Stimulated activated CD4-positive, alpha-beta T cell treated with anti-CD3 and anti-CD28 coated beads, TNF-alpha, amount 100 ng/mL, for 1 hour (primary cell): ENCODE data around the gene DDX3X.

Experiments
- DNase-seq, 3 donors: peaks; one replicate each; pipeline ENCODE4 v3.0.0-alpha.2; 2020; ENCODE audit warnings: low read depth in 3 of 3, low spot score in 1 of 3

The DDX3X gene

DNA sequence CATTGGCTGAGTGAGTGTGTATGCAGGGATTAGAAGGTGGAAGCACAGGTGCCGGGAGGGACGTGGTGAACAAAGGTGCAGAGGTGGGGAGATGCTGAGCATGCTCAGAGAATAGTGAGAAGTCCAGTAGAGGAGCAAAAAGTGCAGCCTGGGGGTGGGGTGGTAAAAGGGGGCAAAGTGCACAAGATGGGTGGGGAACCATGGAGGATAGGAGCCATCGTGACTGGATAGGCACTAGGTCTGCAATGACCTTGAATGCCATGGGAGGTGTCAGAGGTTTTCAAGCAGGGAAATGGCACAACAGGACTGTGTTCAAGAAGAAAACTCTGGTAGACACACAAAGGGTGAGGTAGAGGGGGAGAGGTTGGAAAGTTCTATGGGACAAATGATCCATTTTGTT is 6.6 kb upstream of the DDX3X start:
- no peak for DNase-seq

DNA sequence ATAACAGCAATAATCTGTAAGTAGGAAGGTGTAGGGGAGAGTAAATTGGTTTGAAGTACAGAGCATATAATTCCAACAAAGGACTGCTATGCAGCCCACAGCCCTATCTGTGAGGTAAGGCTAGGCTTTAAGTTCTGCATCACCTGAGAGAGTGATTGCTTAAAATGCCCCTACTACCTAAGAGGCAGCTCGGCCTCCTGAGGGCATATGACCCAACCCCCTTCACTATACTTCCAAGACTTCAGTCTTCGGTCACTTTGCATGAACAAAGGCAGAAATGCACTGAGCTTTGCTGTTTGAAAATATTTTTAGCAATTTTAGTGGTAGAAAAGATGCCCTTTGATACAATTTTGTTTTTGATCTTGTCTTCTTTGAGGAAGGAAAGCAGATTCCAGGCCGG is 4.9 kb upstream of the DDX3X start:
- DNase-seq = no peak

DNA sequence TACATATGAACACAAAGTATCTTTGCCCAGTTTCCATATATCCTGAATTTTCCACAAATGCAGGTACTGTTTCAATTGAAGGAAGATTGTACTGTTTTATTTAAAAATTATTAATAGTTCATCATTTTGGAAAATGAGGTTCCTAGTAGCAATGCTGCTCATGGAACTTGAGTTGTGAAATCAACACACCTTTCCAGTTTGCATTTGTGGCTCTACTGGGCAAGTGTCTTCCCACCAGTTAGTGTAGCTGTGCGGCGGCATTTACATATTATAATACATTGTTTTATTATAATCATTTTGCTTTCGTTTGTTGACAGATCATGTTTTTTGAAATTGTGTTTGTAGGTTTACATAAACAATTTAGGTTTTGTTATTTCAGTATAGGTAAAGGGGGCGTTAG is 2.0 kb upstream of the DDX3X start:
- DNase-seq = no peak

GRCh38 chrX:41332408-41333002 is 1.5 kb upstream of the DDX3X start:
- DNase-seq = peak in 1 of 3 donors; percentile 5

- DNase-seq = peak; percentile 57 to 83 (median 73)
These were observed 789 bp upstream of the DDX3X start for GRCh38 chrX:41333003-41333743.

GRCh38 chrX:41334363-41335197 is 618 bp downstream of the DDX3X start:
- peak; percentile 36 to 76 (median 59) for DNase-seq

DNA sequence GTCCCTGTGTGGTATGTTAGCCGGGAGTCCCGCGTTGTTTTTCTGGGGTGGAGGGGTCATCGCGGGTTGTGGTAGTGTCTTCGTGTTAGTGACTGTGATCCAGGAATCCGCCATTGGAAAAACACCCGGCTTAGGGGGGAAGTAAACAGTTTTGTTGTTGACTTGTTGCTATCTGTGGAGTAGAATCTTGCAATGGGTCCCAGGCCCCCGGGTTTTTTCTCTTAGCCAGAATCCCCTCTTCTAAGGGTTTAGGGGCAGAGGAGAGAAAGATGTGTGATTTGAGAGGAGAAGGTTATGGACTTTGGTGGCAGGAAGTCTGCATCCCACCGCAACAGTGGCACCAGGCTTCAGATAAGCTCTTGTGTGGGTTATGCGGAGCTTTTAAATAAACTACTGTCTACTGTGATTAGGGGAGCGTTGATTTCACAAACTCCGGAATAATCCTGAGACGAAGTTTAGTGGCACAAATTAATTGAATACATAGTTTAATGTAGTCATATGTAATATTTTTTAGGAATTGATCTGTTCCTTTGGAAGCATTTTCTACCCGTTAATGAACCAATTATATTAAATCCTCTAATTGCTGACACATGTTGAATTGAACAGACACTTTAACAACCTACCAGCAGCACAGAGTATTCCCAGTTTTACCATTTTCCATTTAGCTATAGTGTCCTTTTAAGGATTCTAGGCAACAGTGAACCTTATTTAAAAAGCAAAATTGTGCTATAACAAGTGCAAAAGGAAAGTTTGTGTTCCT is 1.4 kb downstream of the DDX3X start:
- DNase-seq = no peak

GRCh38 chrX:41335958-41336331 is 2.0 kb downstream of the DDX3X start:
- DNase-seq = no peak

DNA sequence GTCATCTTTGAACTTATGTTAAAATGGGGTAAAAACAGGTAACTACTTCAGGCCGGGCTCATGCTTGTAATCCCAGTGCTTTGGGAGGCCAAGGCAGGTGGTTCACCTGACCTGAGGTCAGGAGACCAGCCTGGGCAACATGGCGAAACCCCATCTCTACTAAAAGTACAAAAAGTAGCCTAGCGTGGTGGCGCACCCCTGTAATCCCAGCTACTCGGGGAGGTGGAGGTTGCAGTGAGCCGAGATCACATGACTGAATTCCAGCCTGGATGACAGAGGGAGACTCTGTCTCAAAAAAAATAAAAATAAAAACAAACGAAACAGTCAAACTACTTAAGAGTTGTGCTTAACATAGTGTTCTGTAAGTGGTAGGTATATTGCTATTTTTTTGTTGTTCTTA is 2.5 kb downstream of the DDX3X start:
- no peak for DNase-seq

DNA sequence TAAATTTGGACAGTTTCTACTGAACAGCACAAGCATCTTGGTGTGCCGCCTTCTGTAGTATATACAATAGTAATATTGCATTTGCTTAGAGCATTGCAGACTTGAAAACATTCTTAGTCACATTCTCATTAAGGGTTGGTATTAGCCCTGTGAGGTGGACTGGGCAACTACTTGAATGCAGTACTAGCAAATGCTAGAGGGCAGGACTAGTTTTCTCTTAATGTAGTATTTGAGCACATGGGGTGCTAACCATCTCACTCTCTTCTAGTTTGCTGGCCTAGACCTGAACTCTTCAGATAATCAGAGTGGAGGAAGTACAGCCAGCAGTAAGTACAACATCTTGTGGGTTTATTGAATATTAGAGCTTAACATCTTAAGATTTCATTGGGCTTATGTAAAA is 3.2 kb downstream of the DDX3X start:
- DNase-seq = no peak

DNA sequence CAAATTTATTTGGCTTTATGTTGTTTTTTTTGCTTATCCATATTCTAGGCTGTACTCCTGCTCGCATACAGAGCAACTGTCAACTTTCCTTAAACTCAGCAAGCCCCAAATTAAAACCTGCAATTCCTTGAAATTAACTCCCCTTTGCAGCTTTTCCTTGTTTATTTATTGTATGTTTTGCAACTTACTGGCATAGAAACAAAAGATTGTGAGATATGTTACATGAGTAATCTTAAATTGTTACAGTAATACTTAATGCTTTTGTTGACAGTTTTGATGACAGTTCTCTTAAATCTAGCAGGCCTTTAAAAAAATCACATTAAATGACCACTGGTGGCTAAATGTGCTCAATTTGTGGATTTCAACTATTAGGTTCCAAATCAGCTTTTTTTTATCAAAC is 4.5 kb downstream of the DDX3X start:
- no peak for DNase-seq

DNA sequence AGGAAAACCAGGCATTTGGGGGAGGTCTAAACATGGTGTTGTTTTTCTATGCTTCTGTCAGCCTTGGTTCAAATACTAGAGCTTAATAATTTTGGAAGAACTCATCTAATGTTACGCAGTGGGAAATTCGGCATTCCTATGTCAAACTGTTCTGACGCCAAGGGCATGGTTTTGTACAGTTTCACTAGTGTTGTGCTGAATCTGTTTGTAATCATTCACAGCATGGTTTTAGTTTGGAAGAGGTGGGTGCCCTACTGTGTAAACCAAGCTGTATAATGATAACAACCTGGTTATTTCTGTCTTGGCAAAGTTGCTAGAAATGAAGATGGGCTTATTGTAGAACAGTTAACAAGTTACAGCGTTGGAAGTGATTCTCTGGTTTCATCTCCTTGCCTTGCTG is 5.2 kb downstream of the DDX3X start:
- no peak for DNase-seq

DNA sequence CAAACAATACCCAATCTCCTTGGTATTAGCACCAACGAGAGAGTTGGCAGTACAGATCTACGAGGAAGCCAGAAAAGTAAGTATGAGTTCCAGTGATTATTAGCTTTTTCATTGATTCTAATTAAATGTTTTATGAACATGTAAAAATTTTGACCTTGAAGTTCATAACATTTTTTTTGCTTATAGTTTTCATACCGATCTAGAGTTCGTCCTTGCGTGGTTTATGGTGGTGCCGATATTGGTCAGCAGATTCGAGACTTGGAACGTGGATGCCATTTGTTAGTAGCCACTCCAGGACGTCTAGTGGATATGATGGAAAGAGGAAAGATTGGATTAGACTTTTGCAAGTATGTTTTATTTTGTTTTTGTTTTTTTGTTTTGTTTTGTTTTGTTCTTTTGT is 10.1 kb downstream of the DDX3X start:
- no peak for DNase-seq

GRCh38 chrX:41347186-41347585 is 13.2 kb downstream of the DDX3X start:
- DNase-seq = no peak

- no peak for DNase-seq
These were observed 14.6 kb downstream of the DDX3X start for GRCh38 chrX:41348551-41348950.

DNA sequence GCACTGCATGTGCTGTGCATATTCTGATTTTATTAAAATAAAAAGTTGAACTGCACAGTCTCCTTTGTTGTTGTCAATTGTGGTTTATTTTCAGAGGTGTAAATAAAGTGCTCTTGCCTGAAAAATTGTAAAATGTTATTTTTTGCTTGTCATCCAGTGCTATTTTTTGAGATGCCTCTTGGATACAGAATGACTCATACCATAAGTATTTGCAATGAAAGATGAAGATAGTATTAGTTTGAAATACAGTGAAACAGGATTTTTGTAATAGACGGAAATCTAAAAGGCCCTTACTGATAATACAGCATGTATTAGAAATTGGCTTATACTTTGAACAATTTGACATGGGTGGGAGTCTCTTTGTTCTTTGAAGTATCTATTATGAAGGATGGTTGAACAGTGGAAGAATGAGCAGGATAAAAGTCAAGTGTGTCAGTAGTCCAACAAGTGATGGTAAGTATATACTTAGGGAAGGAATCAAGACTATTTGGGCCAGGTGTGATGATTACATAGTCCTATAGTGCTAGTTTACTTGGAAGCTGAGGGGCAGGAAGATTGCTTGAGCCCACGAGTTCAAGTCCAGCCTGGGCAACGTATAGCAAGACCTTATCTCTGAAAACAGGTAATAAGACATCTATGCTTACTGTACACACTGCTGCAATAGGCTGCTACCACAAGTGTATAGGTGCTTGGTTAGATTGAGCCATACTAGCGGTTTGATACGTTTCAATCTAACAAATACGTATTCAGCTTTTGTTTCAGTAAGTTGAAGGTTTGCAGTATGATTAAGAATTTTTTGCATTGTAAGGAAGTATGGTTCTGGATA is 16.4 kb downstream of the DDX3X start:
- no peak for DNase-seq

DNA sequence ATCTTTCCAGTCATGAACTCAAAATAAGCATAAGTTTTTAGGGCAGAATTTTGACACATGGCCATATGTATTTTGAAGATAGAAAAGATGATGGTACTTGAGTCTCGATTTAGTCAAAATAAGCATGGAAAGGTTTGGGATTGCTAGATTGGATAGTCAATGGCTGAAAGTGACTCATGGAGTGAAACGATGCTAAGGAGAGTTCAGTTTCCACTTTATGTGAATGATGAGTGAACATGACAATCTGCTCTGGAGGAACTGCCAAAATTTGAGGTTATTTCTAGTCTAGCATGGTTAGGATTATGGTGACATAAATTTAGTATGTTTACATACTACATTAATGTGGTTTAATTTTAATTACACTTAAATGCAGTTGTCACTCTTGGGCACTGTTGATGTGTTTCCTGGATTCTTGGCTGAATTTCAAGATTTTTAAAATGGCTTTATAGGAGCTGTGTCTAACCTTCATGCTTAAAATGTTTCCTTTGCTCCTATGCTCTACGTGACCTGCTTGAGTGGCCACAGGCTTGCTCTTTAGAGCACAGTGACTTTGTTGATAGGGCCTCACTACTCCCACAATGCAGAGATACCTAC is 17.1 kb downstream of the DDX3X start:
- no peak for DNase-seq

GRCh38 chrX:41351923-41352322 is 18.0 kb downstream of the DDX3X start:
- DNase-seq = no peak

- DNase-seq = no peak
These were observed 18.4 kb downstream of the DDX3X start for GRCh38 chrX:41352329-41352838.

- DNase-seq = no peak
These were observed 20.0 kb downstream of the DDX3X start for GRCh38 chrX:41353985-41354384.
